GM21423 (cell line): ENCODE measurements around the gene DTD1.
"Not testable (repeated sequence)": the region's sequence is repeated elsewhere in the genome, so short reads cannot be mapped to it uniquely, and the experiment has no call there.

Experiments
- ATAC-seq: cut with Tn5 transposase; IDR thresholded peaks from one replicate; pipeline ENCODE4 v1.9.1; 2021; ENCODE audit warnings: mild to moderate bottlenecking, moderate library complexity; ENCODE audit not compliant: unreplicated experiment

The DTD1 gene

DNA sequence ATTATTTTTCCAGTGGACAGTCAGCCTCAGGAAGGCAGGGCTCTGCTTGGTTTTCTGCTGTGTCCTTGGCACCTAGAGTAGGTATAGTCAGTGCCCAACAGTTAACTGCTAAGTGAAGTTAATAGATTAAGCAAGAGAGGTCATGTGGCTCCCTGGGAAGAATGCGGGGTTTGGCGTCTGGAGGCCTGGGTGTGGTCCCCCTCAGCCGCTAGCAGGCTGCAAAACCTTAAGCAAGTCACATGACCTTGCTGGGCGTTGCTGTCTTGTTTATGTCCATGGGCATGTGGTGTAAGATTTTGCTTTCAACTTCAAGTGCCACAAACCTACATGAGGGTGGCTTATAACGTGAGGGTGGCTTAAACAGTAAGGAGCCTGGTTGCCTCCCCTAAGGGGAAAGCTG, 150.2 kb downstream of the DTD1 start:
- no peak for ATAC-seq

DNA sequence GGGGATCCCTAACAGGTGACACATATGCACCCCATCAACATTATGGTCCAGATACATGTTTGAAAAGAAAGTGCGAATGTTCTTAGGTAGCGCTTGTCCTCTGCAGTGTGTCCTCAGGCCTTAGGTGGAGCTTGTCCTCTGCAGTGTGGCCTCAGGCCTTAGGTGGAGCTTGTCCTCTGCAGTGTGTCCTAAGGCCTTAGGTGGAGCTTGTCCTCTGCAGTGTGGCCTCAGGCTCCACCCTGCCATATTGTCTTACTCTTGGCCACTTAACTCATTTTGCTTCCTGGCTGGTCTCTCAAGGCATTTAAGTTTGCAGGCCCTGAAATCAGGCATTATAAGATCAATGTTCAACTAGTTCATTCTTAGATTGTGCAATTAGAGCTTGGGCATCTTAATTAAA, 151.0 kb downstream of the DTD1 start:
- ATAC-seq, result no peak

DNA sequence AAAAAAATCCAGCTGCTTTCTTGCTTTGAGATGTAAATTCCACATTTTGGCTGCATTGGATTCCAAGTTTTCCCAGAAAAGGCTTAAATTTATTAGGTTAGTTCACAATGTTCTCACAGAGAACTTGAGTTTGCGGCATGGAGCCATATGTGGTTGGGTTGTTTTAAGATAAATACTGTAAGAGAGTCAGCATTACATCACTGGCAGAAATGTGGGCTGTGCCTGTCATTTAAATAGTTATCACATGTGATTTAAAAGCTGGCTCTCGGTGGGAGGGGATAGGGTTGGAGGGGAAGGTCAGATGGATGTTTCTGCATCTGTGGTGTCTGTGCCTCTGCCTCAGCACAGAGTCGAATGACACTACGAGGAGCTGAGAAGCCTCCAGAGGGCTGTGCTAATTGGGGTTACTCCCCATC, 151.9 kb downstream of the DTD1 start:
- ATAC-seq, result no peak

DNA sequence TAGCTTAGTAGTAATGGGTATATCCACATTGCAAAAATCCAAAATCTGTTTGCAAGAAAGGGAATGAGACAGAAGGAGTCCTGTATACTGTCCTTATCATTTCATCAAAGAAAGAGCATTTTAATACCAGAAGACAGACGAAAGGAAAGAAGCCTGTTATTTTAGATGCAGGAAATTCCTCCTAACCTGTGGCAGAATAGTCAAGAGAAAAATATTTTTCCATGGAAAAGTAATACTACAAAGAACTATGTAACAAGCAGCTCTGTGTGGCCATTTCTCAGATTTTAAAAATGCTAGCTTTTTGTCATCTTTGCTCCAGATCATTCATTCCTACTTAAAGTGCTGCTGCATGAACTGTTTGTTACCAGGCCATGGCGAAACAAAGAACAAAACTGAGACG, 152.9 kb downstream of the DTD1 start:
- no peak for ATAC-seq

DNA sequence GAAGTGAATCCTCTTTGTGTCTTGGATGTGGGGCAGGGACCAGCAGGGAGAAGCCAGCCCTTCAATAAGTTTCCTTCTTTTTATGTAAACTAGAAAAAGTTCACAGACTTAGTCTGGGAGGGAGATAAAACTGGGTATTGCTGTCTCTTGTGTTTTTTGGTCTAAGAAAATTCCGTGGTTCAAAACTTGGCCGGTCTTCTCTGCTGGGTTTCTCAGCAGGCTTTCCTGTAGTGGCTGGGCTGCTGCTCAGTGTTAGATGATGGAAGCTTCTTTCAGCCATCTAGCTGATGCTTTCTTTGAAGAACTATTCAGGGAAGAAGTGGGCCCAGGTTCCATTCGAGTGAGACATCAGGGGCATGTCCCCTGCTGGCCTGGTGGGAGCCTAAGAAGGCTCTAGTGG, 155.0 kb downstream of the DTD1 start:
- ATAC-seq, result no peak

DNA sequence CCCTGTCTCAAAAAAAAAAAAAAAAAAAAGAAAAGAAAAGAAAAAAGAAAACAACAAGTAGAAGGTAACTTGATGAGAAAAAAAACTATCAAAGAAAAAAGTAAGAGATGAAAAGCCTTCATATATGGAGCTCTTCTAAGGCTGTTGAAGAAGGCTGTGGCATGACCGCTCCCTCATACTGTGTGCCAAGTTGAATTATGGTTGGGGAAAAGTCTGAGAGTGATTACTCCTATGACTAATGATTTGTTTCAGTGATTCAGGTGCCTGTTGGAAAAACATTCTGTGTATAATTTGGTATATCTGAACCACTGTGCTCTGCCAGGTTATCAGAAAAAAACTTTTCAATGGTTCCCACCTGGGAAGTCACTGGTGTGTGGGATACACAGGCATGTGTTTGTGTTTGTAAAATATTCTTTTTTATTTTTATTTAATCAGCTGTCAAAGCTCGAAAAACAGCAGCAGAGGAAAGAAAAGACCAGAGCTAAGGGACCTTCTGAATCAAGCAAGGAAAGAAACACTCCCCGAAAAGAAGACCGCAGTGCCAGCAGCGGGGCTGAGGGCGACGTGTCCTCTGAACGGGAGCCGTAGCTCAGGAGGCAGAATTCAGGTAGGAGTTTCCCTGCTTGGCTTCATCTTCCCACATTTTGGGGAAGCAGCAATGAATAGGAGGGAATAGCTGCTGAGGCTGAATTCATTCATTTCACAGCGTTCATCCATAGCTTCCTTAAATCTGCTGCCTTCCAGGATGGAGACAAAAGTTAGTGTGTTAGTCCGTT, 156.0 kb downstream of the DTD1 start:
- no peak for ATAC-seq

DNA sequence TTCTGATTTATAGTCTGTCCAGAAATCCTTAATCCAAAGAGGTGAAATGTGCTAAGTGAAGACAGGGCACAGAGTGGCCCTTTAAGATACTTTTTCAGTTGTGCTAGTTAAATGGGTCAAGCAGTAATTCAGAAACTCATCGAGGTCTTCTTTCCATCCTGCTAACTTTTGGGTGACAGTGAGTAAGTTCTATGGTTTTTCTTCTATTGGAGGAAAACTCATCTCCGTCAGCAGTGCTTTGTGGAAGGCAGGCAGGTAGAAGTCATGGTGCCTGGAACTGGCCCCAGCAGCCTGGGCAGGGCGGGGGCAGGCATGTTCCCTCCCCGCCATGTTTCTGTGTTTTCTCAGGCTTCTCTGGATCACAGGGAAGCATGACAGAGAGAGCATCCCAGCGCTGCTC, 159.2 kb downstream of the DTD1 start:
- no peak for ATAC-seq

DNA sequence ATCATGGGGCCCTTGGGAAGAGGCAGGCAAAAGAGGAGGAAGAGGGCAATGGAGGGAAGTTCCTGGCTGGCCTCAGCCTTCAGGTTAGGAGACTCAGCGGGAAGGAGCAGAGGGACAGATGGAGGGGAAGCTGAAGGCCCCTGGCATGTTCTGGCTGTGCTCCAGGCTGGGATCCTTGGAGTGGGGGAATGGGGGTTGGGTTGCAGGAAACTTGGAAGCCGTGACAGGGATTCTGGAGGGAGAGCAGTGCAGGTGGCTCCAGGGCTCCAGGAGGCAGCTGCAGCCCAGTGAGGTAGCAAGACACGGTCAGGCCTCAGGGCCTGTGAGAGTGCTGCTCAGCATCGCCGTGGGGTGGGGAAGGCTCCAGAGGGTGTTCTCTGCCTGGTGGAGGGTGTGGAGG, 161.1 kb downstream of the DTD1 start:
- no peak for ATAC-seq

DNA sequence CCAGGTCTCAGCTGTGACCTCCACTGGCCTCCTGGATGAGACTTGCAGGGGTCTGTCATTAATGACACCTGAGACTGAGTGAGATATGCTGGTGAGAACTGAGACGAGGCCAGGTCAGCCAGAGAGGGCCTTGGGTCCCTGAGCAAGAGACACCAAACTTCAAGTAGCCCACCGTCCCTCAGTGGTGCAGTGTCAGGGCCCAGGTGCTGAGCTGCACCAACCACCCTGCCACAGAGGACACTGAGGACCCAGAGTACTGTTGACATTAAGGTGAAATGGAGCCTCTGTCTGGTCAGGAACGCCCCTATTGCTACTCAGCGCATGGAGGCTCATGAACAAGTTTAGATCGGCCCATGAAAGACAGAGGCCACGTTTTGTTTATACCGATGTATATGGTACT, 161.7 kb downstream of the DTD1 start:
- ATAC-seq, result no peak

DNA sequence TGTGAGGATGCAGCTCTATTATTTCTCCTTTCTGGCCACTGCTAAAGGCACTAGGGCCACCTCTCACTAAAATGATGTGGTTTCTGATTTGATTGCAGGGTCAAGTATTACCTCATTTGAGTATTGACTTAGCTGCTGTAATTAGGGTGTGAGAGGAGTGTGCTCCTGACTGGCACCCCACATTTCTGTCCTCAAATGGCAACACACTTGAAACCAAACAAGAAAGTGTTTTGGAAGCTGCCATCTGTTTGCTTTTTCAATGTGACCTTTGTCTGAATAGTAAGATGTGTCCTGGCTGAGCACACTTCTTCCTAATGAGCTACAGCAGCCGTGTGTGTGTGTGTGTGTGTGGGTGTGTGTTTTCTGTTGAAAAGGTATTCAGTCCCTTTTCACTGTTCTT, 162.9 kb downstream of the DTD1 start:
- ATAC-seq, result no peak

DNA sequence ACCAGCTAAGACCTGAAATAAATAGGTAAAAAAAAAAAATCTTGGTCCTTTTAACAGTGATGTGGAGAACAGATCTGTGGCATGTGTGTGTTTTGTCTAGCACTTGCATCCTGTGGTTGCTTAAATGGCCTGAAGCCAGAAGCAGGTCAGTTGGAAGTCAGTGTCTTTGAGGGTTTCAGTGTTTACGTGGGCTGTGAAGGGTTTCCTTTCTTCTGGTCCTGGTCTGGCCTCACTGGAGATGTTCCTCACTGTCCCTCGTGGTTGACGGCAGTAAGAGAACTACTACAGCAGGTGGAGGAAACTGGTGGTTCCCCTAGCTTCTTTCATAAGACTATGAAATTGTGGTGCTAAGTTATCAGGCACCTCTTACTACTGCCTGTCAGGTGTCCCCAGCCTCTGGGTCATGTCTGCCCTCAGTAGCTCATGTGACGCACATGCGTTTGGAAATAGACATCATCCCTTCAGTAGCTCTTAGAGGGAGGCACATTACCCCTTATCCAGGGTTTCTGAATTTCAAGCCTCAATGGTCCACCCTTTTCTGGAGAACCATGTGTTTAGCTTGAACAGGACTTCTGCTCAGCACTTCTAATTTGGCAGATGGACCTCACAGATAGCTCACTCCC, 166.3 kb downstream of the DTD1 start:
- ATAC-seq, result peak; percentile 98

DNA sequence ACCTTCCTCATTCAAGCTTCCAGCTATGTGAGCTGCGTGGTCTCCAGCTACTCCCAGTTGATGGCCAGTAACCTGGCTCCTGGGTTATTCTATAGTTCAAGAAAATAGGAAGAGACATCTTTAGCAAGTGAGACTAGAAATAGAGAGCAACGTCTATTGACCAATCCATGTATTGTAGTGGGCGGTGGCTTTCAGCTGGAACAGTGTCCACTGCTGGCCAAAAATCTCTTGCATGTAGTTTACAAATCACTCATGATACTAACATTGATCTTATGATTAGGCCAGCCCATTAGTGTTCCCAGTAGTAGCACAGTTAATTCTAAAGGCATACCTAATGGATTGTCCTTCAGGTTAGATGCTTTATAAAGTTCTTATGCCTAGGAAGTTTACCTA, 166.8 kb downstream of the DTD1 start:
- ATAC-seq, result no peak

DNA sequence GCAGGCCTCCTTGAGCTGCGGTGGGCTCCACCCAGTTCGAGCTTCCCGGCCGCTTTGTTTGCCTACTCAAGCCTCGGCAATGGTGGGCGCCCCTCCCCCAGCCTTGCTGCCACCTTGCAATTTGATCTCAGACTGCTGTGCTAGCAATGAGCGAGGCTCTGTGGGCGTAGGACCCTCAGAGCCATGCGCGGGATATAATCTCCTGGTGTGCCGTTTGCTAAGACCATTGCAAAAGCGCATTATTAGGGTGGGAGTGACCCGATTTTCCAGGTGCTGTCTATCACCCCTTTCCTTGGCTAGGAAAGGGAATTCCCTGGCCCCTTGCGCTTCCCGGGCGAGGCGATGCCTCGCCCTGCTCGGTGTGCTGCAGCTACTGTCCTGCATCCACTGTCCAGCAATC, 173.0 kb downstream of the DTD1 start:
- ATAC-seq, result not testable (repeated sequence)

DNA sequence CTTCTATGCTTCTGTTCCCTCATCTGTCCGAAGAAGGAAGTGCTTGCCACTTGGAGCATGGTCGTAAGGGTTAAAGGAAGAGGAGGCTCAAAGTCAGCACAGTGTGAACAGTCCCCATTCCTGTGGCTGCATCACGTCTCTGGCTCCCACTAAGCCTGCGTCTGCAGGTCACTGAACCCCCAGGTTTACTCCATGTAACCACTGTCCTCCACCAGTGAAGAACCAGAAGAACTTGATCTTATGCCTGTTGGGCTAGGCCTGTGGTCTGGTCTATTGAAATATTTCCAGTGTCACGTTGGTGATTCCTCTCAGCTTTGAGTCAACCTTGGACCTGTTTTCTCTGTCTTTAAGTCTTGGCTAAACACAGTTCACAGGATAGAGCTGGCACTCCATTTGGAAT, 179.8 kb downstream of the DTD1 start:
- no peak for ATAC-seq

DNA sequence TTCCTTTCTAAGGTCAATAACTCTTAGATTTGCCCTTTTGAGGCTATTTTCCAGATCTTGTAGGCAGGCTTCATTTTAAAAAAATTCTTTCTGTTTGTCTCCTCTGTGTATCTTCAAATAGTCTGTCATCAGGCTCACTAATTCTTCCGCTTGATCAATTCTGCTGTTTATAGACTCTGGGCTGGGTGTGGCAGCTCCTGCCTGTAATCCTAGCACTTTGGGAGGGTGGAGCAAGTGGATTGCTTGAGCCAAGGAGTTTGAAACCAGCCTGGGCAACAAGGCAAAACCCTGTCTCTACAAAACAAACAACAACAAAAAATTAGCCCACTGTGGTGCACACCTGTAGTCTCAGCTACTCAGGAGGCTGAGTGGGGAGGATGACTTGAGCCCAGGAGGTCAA, 185.7 kb downstream of the DTD1 start:
- no peak for ATAC-seq

DNA sequence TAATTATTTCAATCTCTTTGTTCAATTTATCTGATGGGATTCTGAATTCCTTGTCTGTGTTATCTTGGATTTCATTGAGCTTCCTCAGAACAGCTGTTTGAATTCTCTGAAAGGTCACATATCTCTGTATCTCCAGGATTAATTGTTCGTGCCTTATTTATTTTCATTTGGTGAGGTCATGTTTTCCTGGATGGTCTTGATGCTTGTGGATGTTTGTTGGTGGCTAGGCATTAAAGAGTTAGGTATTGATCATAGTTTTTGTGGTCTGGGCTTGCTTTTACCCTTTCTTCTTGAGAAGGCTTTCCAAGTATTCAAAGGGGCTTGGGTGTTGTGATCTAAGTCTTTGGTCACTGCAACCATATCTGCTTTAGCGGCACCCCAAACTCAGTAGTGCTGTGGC, 186.4 kb downstream of the DTD1 start:
- no peak for ATAC-seq

DNA sequence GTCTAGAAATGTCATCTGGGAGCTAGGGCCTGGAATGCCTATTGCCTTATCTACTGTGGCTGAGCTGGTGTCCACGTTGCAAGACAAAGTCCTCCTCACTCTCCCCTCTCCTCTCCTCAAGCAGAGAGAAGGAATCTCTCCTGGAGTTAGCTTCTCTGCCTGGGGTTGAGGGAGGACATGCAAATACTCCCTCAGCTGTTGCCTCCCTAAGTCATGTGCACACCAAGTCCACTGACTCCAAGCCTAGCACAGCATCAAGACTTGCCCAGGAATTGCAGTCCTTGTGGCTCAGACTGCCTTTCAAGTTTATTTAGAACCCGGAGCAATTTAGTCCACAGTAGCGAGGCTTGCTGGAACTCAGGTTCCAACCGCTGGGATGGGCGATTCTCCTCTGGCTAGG, 187.8 kb downstream of the DTD1 start:
- ATAC-seq, result no peak

DNA sequence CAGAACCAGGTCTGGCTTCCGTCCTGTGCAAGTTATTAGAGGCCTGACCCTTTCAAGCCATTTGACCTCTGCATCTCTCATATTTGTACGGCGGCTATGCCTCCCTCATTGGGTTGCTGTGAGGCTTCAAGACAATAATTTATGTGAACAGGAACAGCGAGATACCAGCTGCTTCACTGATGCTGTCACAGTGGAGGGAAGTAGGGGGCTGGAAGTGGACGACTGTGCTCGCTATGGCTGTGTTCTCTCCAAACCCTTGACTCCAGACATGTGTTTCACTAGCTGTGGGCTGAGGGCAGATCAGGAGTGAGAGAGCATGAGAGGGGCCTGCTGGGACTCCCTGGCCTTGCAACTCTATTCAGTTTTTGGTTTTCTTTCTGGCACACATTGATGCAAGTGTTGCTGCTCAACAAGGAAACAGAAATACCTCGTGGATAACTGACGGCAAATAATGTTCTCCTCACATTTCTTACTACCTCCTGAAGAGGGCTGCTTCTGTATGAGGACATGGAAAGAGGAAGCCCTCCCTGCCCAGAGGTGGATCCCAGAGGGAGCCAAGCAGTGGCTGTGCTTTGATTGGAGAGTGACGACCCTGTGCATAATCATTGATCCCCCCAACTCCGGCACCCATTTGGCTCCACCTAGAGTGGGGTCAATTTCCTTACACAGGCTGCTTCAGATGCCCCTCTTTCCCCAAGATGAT, 191.0 kb downstream of the DTD1 start:
- ATAC-seq, result no peak

DNA sequence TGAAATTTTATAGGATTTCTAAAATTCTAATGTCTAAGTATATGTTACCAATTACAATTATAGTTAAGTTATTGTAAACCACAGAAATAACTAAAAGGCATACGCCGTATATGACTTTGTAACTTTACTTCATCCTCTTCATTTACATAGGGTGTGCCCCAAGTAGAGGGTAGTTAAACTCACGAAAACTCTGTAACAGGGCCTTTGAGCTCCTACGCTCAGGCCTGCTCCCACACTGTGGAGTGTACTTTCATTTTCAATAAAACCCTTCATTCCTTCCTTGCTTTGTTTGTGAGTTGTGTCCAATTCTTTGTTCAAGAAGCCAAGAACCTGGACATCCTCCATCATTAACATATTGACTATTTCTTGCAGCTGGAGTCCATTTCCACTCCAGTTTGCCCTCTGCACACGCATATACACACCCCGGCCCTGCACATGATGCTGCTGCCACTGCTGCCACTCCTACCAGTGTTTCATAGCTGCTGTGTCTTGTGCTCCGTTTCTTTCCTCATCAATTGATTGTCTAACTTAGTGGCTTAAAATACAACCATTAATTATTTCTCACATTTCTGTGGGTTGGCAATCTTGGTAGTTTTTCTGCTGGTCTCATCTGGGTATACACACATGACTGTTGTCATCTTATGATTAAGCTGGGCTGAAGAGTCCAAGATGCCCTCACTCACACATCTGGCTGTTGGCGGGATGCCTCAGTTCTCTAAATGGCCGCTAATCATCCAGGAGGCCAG, 192.7 kb downstream of the DTD1 start:
- no peak for ATAC-seq

DNA sequence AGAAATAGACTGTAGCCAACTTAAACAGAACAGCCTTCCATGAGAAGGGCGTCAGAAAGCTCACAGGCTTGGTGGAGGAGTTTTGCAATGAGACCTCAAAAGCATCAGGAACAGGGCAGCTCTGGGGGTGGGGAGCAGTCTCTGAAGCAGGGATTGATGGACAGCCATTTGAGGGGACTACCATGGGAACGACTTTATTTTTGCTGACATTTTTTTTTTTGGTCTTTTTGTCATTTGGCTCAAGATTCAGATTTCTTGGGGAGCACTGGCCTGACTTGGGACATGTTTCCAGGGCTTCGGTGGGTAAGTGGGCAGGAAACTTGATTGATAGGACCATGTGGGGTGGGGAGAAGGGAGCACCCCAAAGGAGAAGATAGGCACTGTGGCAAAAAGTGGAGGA, 193.7 kb downstream of the DTD1 start:
- no peak for ATAC-seq

DNA sequence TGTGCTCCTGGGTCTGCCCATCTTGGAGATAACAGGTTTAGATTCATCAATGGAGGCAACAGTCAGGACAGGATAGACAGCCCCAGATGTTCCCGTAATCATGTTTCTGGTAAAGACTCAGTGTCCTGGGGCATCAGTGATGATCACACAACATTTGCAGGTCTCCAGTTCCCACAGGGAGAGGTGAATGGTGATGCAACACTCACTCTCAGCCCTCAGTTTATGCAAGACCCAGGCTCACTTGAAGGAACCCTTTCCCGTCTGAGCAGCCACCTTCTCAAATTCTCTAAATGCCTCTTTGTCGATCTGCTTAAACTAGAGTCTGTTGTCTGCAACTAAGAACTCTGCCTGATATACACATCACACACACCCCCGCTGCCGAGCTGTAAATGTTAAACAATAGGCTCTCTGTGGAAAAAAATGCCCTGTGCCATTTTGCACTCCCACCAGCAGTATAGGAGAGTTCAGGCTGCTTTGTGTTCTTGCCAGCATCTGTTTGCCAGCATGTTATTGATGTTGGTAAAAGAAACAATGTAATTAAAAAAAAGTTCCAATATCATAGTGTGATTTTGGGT, 195.6 kb downstream of the DTD1 start:
- ATAC-seq, result no peak
